ACC112 (cell line): ENCODE results near the gene XPO4.
"Not testable (repeated sequence)": the region's sequence is repeated elsewhere in the genome, so short reads cannot be mapped to it uniquely, and the experiment has no call there.

Source experiments
- H2AFZ ChIP-seq: fragments of 200-600 bp; sonication (generic); one replicate; pipeline ENCODE4 v1.6.0; 2017; ENCODE audit warnings: antibody characterized with exemption, low read length; ENCODE audit not compliant: unreplicated experiment
- H3K27ac ChIP-seq: fragments of 200-600 bp; sonication (generic); 2 replicates; pipeline ENCODE4 v1.5.1; 2014; ENCODE audit warnings: low read depth, mild to moderate bottlenecking, antibody characterized with exemption, low read length, moderate library complexity
- H3K27me3 ChIP-seq: fragments of 200-600 bp; sonication (generic); 2 replicates; pipeline ENCODE4 v1.6.1; 2014; ENCODE audit warnings: mild to moderate bottlenecking, antibody characterized with exemption, low read length, moderate library complexity, mixed read lengths; ENCODE audit not compliant: insufficient read depth
- H3K36me3 ChIP-seq: fragments of 200-600 bp; sonication (generic); 2 replicates; pipeline ENCODE4 v1.6.1; 2016; ENCODE audit warnings: mild to moderate bottlenecking, antibody characterized with exemption, low read length, moderate library complexity, mixed read lengths; ENCODE audit not compliant: insufficient read depth
- H3K4me1 ChIP-seq: fragments of 200-600 bp; sonication (generic); one replicate; pipeline ENCODE4 v1.6.1; 2016; ENCODE audit warnings: low read length, mixed read lengths; ENCODE audit not compliant: insufficient read depth, unreplicated experiment, control insufficient read depth
- H3K4me3 ChIP-seq: fragments of 200-600 bp; sonication (generic); 2 replicates; pipeline ENCODE4 v1.5.1; 2014; ENCODE audit warnings: mild to moderate bottlenecking, low read depth, low read length
- H3K79me2 ChIP-seq: fragments of 200-600 bp; sonication (generic); one replicate; pipeline ENCODE4 v1.6.0; 2016; ENCODE audit warnings: low read length; ENCODE audit not compliant: control insufficient read depth, unreplicated experiment, insufficient read depth

Gene XPO4

GRCh38 chr13:20772401-20773131, 130.0 kb downstream of the XPO4 start:
- Histone ChIP-seq H3K4me3 (peak overlapping the region; percentile 81), H3K27me3 (no peaks in the 10 kb centered on the region), H3K4me1 (peaks cover 7% of the 10 kb centered on the region), H3K27ac (peak overlapping the region; percentile 73), H3K36me3 (peaks cover 36% of the 10 kb centered on the region), H3K79me2 (peaks cover 12% of the 10 kb centered on the region), H2AFZ (peak overlapping the region; percentile 56)

GRCh38 chr13:20769834-20770233, 132.7 kb downstream of the XPO4 start:
- H3K36me3 ChIP-seq: peaks cover 39% of the 10 kb centered on the region
- H3K27ac ChIP-seq: no peak overlapping the region
- peaks cover 12% of the 10 kb centered on the region for H3K79me2 ChIP-seq
- H3K27me3 ChIP-seq: no peaks in the 10 kb centered on the region
- peaks cover 7% of the 10 kb centered on the region for H3K4me1 ChIP-seq
- H2AFZ ChIP-seq: no peak overlapping the region
- no peak overlapping the region for H3K4me3 ChIP-seq

GRCh38 chr13:20769091-20769490, 133.5 kb downstream of the XPO4 start:
- H3K27ac ChIP-seq: no peak overlapping the region
- no peaks in the 10 kb centered on the region for H3K27me3 ChIP-seq
- H3K36me3 ChIP-seq: peaks cover 39% of the 10 kb centered on the region
- H2AFZ ChIP-seq: no peak overlapping the region
- H3K79me2 ChIP-seq: peaks cover 12% of the 10 kb centered on the region
- peaks cover 7% of the 10 kb centered on the region for H3K4me1 ChIP-seq
- no peak overlapping the region for H3K4me3 ChIP-seq

GRCh38 chr13:20767309-20767943, 135.1 kb downstream of the XPO4 start:
- H3K27ac ChIP-seq: no peak overlapping the region
- H2AFZ ChIP-seq: no peak overlapping the region
- H3K79me2 ChIP-seq: peaks cover 5% of the 10 kb centered on the region
- peaks cover 3% of the 10 kb centered on the region for H3K4me1 ChIP-seq
- no peak overlapping the region for H3K4me3 ChIP-seq
- peaks cover 39% of the 10 kb centered on the region for H3K36me3 ChIP-seq
- H3K27me3 ChIP-seq: no peaks in the 10 kb centered on the region

GRCh38 chr13:20760872-20761271, 141.7 kb downstream of the XPO4 start:
- no peaks in the 10 kb centered on the region for H3K27me3 ChIP-seq
- no peak overlapping the region for H3K27ac ChIP-seq
- H3K36me3 ChIP-seq: peaks cover 6% of the 10 kb centered on the region; the same call in 1 of the 2 replicates
- no peaks in the 10 kb centered on the region for H3K79me2 ChIP-seq
- no peak overlapping the region for H3K4me3 ChIP-seq
- no peaks in the 10 kb centered on the region for H3K4me1 ChIP-seq
- no peak overlapping the region for H2AFZ ChIP-seq

GRCh38 chr13:20754009-20754408, 148.5 kb downstream of the XPO4 start:
- H3K27ac ChIP-seq: no peak overlapping the region
- no peak overlapping the region for H3K4me3 ChIP-seq
- peaks cover 21% of the 10 kb centered on the region for H3K36me3 ChIP-seq
- H3K79me2 ChIP-seq: no peaks in the 10 kb centered on the region
- H3K4me1 ChIP-seq: no peaks in the 10 kb centered on the region
- no peaks in the 10 kb centered on the region for H3K27me3 ChIP-seq
- no peak overlapping the region for H2AFZ ChIP-seq

- H3K36me3 ChIP-seq: peaks cover 16% of the 10 kb centered on the region
- no peak overlapping the region for H2AFZ ChIP-seq
- no peak overlapping the region for H3K4me3 ChIP-seq
Measured at GRCh38 chr13:20749377-20749776, 153.2 kb downstream of the XPO4 start.

DNA sequence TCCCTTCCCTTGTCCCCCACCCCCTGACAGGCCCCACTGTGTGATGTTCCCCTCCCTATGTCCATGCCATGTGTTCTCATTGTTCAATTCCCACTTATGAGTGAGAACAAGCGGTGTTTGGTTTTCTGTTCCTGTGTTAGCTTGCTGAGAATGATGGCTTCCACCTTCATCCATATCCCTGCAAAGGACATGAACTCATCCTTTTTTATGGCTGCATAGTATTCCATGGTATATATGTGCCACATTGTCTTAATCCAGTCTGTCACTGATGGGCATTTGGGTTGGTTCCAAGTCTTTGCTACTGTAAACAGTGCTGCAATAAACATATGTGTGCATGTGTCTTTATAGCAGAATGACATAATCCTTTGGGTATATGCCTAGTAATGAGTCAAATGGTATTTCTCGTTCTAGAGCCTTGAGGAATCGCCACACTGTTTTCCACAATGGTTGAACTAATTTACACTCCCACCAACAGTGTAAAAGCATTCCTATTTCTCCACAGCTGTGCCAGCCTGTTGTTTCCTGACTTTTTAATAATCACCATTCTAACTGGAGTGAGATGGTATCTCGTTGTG, 158.6 kb downstream of the XPO4 start:
- H3K36me3 ChIP-seq, H3K79me2 ChIP-seq, H3K27ac ChIP-seq: not testable (repeated sequence)

More at GRCh38 chr13:20749377-20749776, 153.2 kb downstream of the XPO4 start:
- no peaks in the 10 kb centered on the region for H3K79me2 ChIP-seq
- no peaks in the 10 kb centered on the region for H3K4me1 ChIP-seq
- no peak overlapping the region for H3K27ac ChIP-seq
- H3K27me3 ChIP-seq: no peaks in the 10 kb centered on the region

GRCh38 chr13:20740021-20740420, 162.5 kb downstream of the XPO4 start:
- no peak overlapping the region for H2AFZ ChIP-seq
- no peaks in the 10 kb centered on the region for H3K27me3 ChIP-seq
- peaks cover 4% of the 10 kb centered on the region; the same call in 1 of the 2 replicates for H3K36me3 ChIP-seq
- no peaks in the 10 kb centered on the region for H3K4me1 ChIP-seq
- no peak overlapping the region for H3K4me3 ChIP-seq
- H3K27ac ChIP-seq: no peak overlapping the region
- H3K79me2 ChIP-seq: no peaks in the 10 kb centered on the region

More for the DNA sequence above, 158.6 kb downstream of the XPO4 start:
- H3K27me3 ChIP-seq, H2AFZ ChIP-seq, H3K4me3 ChIP-seq, H3K4me1 ChIP-seq: not testable (repeated sequence)

DNA sequence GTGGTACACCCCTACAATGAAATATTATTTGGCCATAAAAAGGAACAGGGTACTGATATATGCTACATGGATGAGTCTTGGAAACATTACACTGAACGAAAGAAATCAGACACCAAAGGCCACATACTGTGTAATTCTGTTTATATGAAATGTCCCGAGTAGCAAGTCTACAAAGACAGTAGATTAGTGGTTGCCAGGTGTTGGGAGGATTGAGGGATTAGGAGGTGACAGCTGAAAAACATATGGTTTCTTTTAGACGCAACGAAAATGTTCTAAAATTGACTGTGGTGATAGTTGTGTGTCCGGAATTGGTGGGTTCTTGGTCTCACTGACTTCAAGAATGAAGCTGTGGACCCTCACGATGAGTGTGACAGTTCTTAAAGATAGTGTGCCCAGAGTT, 163.9 kb downstream of the XPO4 start:
- no peak overlapping the region for H3K4me3 ChIP-seq

More for the DNA sequence above, 163.9 kb downstream of the XPO4 start:
- H3K27me3 ChIP-seq: no peaks in the 10 kb centered on the region
- H3K27ac ChIP-seq: no peak overlapping the region
- H3K36me3 ChIP-seq: peaks cover 4% of the 10 kb centered on the region; the same call in 1 of the 2 replicates
- no peaks in the 10 kb centered on the region for H3K79me2 ChIP-seq
- no peak overlapping the region for H2AFZ ChIP-seq
- no peaks in the 10 kb centered on the region for H3K4me1 ChIP-seq
